GM18498 (cell line): ENCODE data around the gene UBQLN4.
A peak's percentile ranks its signal among the peaks of the same experiment; 100 is the strongest.
"Not testable (repeated sequence)": the region's sequence is repeated elsewhere in the genome, so short reads cannot be mapped to it uniquely, and the experiment has no call there.

Experiments
- ATAC-seq: cut with Tn5 transposase; IDR thresholded peaks from one replicate; pipeline ENCODE4 v1.9.1; 2021; ENCODE audit warnings: mild to moderate bottlenecking, moderate library complexity; ENCODE audit not compliant: unreplicated experiment

Gene UBQLN4

DNA sequence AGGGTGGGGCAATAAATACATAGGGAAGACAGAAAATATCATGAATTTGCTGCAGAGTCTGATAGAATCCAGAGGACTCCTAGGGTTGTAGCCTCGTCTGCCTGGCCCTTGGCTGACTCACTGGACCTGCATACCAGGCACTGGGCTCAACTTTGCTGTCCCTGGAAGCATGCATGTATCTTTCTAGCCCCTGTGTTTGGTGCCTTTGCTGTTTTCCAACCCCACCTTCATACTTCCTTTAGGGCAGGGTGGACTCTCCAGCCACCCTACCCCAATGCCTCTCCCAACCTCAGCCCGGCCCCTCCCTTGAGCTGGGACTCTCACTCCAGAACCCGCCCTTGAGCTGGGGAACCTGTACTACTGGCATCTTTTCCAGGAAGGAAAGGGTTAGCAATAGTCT is 8.6 kb upstream of the UBQLN4 start:
- no peak for ATAC-seq

DNA sequence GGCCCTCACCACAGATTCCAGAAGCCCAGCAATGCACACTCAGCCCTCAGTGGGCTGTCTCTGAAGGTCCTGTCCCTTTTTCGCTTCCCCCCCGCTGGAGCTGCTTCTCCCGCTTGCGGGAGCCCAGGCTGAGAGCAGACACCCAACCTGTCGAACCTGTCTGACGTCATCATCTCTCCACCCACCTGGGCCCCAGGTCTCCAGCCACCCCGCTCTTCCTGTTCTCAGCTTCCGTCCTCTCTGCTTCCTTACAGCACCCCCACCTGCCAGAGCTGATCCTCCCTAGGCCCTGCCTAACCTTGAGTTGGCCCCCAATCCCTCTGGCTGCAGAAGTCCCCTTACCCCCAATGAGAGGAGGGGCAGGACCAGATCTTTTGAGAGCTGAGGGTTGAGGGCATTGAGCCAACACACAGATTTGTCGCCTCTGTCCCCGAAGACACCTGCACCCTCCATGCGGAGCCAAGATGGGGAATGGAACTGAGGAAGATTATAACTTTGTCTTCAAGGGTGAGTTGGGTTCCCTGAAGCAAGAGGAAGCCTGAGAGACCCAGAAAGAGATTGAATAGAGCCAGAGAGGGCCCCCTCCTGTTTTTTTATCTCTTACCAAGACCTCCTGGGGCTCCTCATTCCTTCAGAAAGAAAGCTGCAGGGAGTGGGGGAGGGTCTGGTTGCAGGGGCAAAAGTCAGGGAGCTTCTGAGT is 7.5 kb upstream of the UBQLN4 start, which contains the start of gene RAB25:
RAB25 (plus strand) TSS at position 224 of the 700 bp plus-strand sequence; CDS start at position 465, 241 bp downstream.
- ATAC-seq, result no peak

DNA sequence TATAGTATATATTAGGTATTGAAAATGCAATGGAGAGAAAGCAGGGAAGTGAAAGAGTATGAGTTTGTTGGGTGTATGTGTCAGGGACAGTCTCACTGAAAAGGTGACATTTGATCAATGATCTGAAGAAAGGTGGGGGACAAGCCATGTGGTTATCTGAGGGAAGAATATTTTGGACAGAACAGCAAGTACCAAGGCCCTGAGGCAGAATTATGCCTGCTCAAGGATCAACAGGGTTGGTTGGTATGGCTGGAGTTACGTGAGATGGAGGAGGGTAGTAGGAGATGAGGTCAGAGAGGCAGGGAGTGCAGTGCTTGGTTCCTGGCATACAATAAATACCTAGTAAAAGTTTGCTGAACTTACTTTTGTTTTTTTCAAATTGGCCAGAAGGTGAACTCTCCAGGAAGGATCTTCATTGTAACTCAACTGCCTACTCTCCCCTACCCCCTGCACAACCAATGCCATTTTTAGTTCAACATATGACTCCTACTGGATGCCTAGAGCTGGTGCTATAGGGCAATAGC is 2.8 kb upstream of the UBQLN4 start:
- ATAC-seq, result no peak

DNA sequence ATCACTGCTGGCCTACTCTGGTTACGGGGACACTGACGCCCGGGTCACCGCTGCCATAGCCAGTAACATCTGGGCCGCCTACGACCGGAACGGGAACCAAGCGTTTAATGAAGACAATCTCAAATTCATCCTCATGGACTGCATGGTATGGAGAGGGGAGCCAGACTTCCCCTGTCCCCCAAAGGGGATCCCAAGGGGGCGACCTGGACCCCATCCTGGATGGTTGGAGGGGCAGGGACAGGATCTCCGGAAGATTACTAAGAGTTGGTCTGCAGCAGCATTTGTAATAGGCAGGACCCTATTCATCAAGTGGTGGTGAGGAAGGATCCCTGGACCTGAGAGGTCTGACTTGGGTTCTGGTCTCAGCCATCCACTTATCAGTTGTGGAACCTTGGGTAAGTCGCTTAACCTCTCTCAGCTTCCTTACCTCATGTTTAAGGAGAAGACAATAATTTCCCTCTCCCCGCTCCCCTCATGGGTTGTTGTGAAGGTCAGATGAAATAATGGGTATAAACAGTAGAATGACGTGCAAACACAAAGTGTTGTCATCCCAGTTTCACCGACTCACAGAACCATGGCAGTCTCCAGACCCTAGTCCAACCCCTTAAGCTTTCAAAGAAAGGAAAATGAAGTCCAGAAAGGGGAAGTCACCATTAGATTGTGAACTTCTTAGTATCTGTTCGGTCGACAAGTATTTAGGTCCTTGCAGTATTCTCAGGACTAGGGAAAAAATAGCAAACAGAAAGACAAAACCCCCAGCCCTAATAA is 1.9 kb upstream of the UBQLN4 start:
- no peak for ATAC-seq

DNA sequence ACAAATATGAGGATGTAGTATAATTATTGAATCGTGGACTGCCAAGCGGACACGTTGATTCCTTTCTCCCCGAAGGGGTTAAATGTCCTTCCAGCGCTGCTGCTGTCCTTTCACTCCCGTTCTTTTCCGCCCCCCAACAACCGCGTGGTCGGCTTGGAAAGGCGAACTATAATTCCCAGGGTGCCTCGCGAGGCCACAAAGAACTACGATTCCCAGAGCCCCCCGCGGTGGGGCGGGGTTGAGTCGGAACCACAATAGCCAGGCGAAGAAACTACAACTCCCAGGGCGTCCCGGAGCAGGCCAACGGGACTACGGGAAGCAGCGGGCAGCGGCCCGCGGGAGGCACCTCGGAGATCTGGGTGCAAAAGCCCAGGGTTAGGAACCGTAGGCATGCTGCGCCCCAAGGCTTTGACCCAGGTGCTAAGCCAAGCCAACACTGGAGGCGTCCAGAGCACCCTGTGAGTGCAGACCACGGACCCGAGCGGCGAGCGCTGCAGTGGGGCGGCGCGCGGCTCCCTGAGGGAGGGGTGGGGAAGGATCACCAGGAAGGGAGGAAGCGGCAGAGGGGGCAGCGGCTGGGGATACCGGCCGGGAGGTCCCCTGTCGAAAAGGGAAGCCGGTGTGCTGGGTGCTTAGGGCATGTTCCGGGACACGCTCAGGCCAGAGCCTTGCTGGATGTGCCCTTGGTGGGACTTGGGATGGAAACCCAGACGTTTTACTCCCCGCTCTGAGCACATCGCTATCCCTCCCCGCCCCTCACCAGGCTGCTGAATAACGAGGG is 1.1 kb upstream of the UBQLN4 start, which contains the start of gene LAMTOR2:
LAMTOR2 (plus strand) TSS at position 283 of the 781 bp plus-strand sequence; CDS start at position 391, 108 bp downstream.
- ATAC-seq, result peak; percentile 73

DNA sequence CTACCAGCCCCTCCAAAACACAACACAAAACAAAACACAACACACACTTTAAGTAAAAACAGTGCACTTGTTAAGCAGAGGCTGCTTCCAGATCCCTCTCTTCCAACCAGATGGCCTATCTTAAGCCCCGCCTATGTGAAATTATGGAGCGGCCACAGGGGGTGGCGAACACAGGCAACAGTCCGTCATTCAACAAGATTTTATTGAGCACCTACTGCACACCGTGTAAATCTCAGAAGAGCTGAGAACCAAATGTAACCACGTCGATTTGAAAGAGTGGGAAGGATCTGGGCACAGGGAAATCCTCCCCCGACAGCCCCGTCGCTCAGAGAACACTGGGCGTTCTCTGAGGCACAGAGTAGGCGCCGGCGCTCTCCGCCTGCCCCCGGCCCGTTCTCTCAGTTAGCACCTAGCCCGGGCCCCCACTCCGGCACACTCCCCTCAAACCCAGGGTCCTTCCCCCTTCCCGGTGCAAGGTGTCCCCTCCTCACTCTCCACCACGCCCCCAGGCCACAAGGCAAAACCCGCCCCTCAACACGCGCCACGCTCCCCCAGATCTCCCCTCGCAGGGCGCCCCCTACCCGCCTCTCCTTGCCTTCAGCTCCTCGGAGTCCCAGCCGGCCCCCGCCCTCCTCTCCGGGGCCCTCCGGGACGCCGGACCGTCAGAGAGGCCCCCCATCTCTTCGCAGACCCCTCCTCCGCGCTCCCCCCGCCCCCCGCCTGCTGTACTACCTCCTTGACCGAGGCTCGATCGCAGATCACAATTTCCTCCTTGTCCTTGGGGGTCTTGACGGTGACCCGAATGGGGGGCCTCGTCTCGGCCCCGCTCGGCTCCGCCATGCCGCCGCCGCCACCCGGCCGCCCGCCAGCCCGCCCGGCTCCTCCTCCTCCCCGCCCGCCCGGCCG is 483 bp downstream of the UBQLN4 start:
- no peak for ATAC-seq

DNA sequence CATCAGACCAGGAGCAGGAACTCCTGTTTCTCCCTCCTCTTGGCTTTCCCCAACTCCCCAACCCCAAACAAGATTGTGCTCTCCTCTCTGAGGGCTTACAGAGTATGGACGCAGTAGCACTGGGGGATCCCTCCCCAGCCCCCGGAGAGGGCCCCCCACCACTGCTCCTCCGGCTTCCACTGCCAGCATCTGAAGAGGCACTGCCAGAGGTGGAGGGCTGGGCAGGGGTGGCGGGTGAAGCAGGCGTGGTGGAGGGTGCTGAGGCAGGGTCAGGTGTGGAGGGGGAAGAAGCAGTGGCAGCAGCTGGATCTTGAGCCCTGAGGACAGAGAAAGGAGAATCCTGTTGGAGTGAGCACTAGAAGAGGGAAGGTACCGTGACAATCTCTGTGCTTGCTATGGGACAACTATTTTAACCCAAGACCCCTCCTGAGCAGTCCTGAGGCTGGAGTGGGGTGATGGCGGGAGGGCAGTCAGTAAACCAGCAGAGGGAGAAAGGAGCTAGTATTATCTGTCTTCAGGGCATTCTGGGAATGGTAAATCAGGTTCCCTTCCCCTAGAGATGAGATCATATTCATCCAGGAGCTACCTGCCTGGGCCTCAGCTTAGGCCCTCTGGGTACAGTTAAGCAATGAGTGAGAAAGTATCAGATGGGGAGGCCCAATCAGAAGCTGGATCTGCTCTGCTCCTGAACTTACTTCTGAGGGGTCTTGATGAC is 2.4 kb downstream of the UBQLN4 start:
- ATAC-seq, result no peak

DNA sequence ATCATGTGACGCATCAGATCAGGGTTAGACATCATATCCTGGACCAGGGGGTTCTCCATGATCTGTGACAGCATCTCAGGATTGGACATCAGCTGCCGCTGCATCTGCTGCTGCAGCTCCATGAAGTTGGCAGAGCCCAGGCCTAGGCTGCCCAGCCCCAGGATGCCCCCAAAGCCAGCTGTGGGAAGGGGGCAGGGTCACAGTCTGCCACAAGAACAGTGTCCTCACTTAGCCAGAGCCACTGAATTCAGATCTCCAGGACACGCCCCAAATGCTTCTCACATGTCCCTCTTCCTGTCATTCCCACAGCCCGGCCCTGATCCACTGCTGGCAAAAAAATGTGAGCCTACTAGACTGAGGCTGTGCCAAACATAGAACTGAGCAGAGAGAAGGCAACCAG is 3.2 kb downstream of the UBQLN4 start:
- ATAC-seq, result no peak

DNA sequence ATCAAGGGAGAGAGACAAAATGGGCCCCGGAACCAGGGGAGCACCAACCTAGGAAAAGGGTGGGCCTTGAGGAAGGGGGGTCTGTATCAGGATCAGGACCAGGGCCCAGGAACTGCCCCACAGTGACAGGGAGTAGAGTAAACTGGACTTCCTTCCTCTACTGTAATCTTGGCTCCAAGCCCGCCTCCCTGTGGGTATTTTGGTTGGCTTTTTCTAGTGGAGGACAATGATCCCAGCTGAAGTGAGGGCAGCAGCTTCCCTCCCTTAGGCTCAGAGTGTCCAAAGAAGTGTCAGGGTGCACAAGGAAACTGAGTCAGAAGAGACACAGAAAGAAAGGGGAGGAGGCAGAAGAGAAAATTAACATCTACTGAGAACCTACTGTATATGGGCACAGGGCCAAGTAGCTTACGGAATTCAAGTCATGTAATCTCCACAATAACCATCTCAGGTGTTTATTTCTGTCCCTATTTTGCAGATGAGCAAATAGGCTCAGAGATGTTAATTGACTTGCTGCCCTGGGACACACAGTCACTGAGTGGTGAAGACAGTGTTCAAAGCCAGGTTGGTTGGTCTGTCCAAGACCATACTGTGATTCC is 4.8 kb downstream of the UBQLN4 start:
- no peak for ATAC-seq

DNA sequence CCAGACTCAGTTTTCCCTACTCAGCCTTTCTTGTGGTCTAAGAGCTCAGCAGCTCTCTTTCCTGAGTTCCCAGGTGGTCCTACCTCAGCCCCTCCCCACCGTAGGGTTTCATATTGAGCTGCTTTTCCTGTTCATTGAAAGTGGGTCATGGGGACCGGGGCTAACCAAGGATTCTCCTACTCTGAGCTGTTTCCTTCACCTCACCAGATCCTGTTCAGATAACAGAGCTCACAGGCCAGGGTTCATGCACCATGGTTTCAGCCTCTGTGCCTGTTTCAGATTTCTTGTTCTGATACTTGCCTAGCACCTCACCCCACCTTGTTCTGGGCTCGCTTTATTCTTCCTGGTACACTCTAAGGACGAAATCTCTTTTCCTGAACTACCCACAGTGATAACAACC is 8.5 kb downstream of the UBQLN4 start:
- ATAC-seq, result no peak

DNA sequence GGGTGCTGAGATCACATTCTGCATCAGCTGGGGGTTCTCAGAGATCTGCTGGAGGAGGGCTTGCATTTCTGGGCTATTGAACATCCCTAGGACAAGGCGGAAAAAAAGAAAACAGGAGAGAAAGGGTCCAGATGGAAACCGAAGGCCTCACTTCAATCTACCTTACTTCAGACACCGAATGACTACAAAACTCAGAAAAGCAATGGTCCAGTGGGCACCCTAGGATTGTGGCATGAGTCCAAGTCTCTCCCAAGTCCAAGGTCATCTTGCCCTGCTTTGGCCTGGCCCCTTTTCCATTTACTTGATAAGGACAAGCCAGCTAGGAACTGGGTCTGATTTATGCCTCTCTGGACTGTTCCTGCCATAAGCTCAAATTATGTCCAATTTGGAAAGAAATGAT is 10.8 kb downstream of the UBQLN4 start:
- no peak for ATAC-seq

DNA sequence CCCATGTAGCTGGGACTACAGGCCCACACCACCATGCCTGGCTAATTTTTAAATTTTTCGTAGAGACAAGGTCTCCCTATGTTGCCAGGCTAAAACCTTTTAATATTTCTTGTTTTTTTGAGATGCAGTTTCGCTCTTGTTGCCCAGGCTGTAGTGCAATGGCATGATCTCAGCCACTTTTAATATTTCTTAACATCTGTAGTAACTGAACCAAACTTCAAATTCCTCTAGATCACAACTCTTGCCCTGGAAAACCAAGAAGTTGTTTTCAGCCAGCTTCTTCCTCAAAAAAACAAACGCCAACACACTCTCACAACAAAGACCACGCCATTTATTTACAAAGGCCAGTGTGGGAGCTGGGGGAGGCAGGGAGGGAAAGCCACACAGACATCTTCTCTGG is 18.6 kb downstream of the UBQLN4 start:
- not testable (repeated sequence) for ATAC-seq

DNA sequence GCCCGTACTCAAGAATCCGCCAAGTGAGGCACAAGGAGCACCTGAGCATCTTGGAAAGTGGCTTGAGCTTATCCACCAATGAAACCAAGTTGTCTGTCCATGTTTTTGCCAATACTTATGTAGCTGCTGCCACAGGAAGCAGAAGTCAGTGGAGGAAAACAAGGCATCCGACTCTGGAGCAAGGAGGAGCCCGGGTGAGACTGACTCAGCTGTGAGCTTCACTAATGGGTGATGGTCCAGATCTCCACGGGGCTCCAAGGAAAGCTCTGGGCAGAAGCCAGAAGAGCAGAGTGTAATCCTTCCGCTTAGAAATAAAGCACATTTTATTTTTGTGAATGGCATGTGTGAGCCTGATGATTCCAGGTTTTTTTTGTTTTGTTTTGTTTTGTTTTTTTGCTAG is 20.6 kb downstream of the UBQLN4 start:
- ATAC-seq, result no peak

DNA sequence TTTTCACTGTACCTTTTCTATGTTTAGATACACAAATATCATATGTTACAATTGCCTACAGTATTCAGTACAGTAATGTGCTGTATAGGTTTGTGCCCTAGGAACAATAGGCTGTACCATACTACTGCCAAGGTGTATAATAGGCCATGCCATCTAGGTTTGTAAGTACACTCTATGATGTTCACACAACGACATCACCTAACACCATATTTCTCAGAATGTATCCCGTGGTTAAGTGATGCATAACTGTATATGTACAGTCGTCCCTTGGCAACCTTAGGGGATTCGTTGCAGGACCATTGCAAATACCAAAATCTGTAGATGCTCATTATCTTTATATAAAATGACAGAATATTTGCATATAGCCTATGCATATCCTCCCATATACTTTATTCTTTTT is 27.0 kb downstream of the UBQLN4 start:
- no peak for ATAC-seq

DNA sequence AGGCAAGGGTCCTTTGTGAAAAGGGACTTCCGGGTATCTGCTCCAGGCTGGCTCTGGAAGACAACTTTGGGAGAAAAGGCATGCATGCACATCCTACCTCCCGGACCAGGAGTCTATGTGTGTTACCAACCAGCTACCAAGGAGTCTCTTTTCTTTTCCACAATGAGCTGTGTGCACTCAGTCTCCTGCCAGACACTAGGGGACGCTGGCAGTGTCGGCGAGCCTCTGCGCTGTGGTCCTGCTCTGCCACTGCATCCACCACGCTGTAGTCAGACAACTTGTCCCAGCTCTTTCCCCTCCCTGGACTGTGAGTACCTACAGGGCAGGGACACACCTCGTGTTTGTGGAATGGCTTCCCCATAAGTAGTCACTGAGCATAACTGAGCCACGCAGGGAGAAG is 27.7 kb downstream of the UBQLN4 start:
- no peak for ATAC-seq

DNA sequence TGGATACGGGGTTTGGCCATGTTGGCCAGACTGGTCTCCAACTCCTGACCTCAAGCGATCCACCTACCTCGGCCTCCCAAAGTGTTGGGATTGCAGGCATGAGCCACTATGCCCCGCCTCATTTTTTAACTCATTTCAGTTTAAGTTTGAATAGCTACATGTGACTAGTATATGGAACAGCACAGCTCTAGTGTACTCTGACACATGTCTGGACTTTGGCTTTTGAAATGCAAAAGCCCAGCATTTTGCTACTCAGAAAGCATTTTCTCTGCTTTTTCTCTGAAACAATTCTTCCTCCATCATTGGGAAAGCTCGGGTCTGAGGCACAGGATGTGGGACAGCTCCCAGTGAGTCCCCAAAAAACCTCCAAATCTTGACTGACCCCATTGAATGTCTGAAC is 28.8 kb downstream of the UBQLN4 start:
- no peak for ATAC-seq

DNA sequence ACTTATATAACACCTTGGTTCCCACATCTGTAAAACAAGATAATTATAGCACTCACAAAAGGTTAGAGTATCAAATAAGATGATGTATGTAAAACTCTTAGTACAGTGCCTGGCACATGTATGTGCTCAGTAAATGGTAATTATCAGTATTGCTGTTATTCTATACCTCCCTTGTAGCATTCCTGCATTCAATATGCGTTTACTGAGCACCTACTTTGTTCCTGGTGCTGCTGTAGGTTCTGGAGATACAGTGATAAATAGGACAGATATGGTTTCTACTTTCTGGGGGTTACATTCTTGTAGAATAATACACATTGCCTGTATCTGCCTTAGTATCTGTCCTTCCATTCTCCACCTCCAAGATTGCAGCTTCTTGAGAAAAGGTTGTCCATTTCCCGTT is 31.6 kb downstream of the UBQLN4 start:
- ATAC-seq, result no peak

DNA sequence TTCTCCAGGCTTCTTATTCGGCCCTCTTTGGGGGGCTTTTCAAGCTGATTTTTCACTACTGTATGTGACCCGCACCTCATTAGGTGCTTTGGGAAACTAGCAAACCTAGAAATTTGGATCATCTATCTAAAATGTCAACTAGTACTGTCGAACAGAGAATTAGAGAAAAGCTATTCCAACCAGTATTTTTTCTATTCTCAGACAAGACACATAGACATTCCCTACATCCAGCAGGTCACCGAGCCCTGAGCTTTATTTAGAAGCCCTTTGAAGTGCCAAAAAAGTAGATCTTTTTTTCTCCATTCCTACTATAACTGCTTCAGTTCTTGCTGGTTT is 32.5 kb downstream of the UBQLN4 start:
- no peak for ATAC-seq
